Adrenal gland (tissue), 12 donors: ENCODE data around the gene DDAH2. TPM values are rescaled to one million over a fixed set of nuclear protein-coding genes. Genes with fewer than 3 reads are reported as not detected.

Experiments used
- DNase-seq, 7 donors: peaks; one replicate each; pipeline ENCODE4 v3.0.0-alpha.2; 2019 to 2020
- H3K27ac ChIP-seq, 5 donors: fragments of 200-600 bp; sonication (generic) in 4 of 5; 1 replicate in 3 of 5; 2 replicates in 2 of 5; pipeline versions ENCODE4 v1.5.1 to v1.8.0; 2016 to 2020; ENCODE audit warnings: mild to moderate bottlenecking in 1 of 5
- H3K27me3 ChIP-seq: fragments of 200-600 bp; 2 replicates; pipeline ENCODE4 v1.8.0; 2021
- H3K36me3 ChIP-seq, 2 donors: fragments of 200-600 bp; replicated peaks in 1 of 2; 1 replicate in 1 of 2; 2 replicates in 1 of 2; pipeline versions ENCODE4 v1.5.1 to v1.8.0; 2018 to 2022
- H3K4me1 ChIP-seq, 2 donors: fragments of 200-600 bp; replicated peaks in 1 of 2; 1 replicate in 1 of 2; 2 replicates in 1 of 2; pipeline versions ENCODE4 v1.5.1 to v1.8.0; 2018 to 2021
- H3K4me3 ChIP-seq, 4 donors: fragments of 200-600 bp; sonication (generic) in 3 of 4; one replicate each; pipeline ENCODE4 v1.5.1; 2016 to 2018
- H3K9me3 ChIP-seq, 3 donors: fragments of 200-600 bp; sonication (generic) in 1 of 3; replicated peaks in 1 of 3; 1 replicate in 2 of 3; 2 replicates in 1 of 3; pipeline versions ENCODE4 v1.5.1 to v1.8.0; 2016 to 2021
- CTCF ChIP-seq, 6 experiments: fragments of 450-650 bp in 4 of 6; fragments of 200-600 bp in 2 of 6; sonication (generic) in 1 of 6; IDR thresholded peaks; 1 replicate in 5 of 6; 2 replicates in 1 of 6; pipeline versions ENCODE4 v1.5.1 to v1.8.0; 2016 to 2021; ENCODE audit warnings: antibody characterized with exemption in 6 of 6, mild to moderate bottlenecking in 2 of 6, moderate library complexity in 1 of 6
- POLR2A ChIP-seq, 2 donors: fragments of 450-650 bp; IDR thresholded peaks; one replicate each; pipeline ENCODE4 v1.6.1; 2017; ENCODE audit warnings: antibody characterized with exemption in 2 of 2, mild to moderate bottlenecking in 2 of 2, moderate library complexity in 1 of 2
- whole genome bisulfite sequencing, 4 donors: extraction: QIAGEN DNeasy Blood & Tissue Kit in 2 of 4; methylation state at CpG; one replicate each; pipeline versions ENCODE4 v1.1.5 to v1.1.7; 2013 to 2017; 5-methylcytosine and 5-hydroxymethylcytosine counted together
- intact Hi-C, 2 donors: fragments of 100-400 bp; cut with DNase I; formaldehyde crosslinking; loops; one replicate each; pipeline versions ENCODE4 v1.14.1 to v1.15.0; 2022 to 2023
- polyA plus RNA-seq, 3 donors: library from polyadenylated mRNA; stranded (reverse); fragments of 200-250 nt in 2 of 3; fragments of 350-450 nt in 1 of 3; fragmentation: Illumina TruSeq in 1 of 3; extraction: RNeasy Lipid Tissue Mini Kit (QIAGEN cat#74804) in 1 of 3; gene quantifications; one replicate each; pipeline ENCODE4 v1.2.3, GENCODE V29; 2013 to 2014
- total RNA-seq, 9 donors: library from RNA; depleted of rRNA in 4 of 9; stranded (reverse); fragments of >200 nt in 4 of 9; fragments of 120-200 nt in 1 of 9; fragmentation: NEBNext Ultra II Directional in 1 of 9; extraction: Animal tissue kit (Norgen Biotek cat#: 25700) in 1 of 9; gene quantifications; one replicate each; pipeline versions ENCODE4 v1.1.0 to v1.2.4, GENCODE V29; 2013 to 2023
- donor health status: healthy with polysubstance abuse.
- donor health status: Bipolar disorder and iron deficiency.
- donor health status: DM: yes; HTN: yes; CAD: no.
- donor health status: DM: no; HTN: no; CAD: no.
- donor health status: DM: no; HTN: no; CAD: no.
- donor health status: DM: yes; HTN: yes; CAD: no.

DDAH2 gene
- total and polyA plus RNA-seq, 12 donors: 6.4 to 202 (median 33.1) TPM

- Histone ChIP-seq H3K9me3 (no peaks in the 10 kb centered on the region), H3K4me3 (no peak overlapping the region), H3K36me3 (no peaks in the 10 kb centered on the region), H3K27me3 (no peaks in the 10 kb centered on the region), H3K4me1 (peaks cover 6 to 21% of the 10 kb centered on the region in 2 donors), H3K27ac (no peak overlapping the region)
- intact Hi-C loops: no loop called here
- no peak for TF ChIP-seq CTCF (IDR thresholded peaks at IDR 0.05)
- no peak for TF ChIP-seq POLR2A (IDR thresholded peaks at IDR 0.05)
- no peak for DNase-seq
- 89 to 93% (median 92%) methylated on average over 21 to 25 of the region's 25 CpGs for WGBS, 4 donors
These were observed 5.0 kb downstream of the DDAH2 start for GRCh38 chr6:31723980-31724691.

GRCh38 chr6:31723245-31723979 lies 5.7 kb downstream of the DDAH2 start, which contains the start of gene MPIG6B:
Gene MPIG6B (plus strand): TSS chr6:31723373. CDS start chr6:31723384, 11 bp downstream.
- H3K27me3 ChIP-seq: no peaks in the 10 kb centered on the region
- no peaks in the 10 kb centered on the region for H3K9me3 ChIP-seq
- peaks cover 0 to 14% of the 10 kb centered on the region in 2 donors for H3K4me1 ChIP-seq
- H3K27ac ChIP-seq: no peak within 1 kb of the TSS
- H3K4me3 ChIP-seq: no peak within 1 kb of the TSS
- H3K36me3 ChIP-seq: no peaks in the 10 kb centered on the region
- 76 to 81% (median 80%) methylated on average over 26 to 46 of the region's 46 CpGs for WGBS, 4 donors
- no peak for TF ChIP-seq CTCF (IDR thresholded peaks at IDR 0.05)
- no peak for TF ChIP-seq POLR2A (IDR thresholded peaks at IDR 0.05)
- DNase-seq: peak in 1 of 7 donors; percentile 23
- intact Hi-C loops: no loop called here

DNA sequence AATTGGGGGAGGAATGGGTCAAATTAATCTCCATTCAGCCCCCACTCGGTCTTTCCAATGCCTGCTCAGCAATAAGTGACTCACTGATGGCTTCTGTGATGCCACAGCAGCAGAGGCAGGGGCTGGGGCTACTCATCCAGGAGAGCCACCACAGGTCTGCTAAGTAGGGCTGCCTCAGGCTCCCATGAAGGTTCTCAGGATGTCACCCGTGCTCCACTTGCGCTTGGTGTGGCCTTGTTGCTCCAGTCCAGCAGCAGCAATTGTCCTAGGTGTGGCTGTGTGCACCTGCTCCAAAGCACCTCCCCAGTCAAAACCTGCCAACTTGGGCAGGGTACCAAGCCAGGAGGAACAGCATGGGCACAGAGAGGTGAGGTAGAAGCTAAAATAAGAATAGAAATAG lies 6.9 kb downstream of the DDAH2 start:
- H3K9me3 ChIP-seq: no peaks in the 10 kb centered on the region
- no peak overlapping the region for H3K4me3 ChIP-seq
- 75 to 100% (median 88%) methylated on average over 1 to 3 of the region's 3 CpGs for WGBS, 4 donors
- H3K36me3 ChIP-seq: no peaks in the 10 kb centered on the region
- peaks cover 0 to 8% of the 10 kb centered on the region in 2 donors for H3K4me1 ChIP-seq
- TF ChIP-seq CTCF (IDR thresholded peaks at IDR 0.05) (no peak), POLR2A (IDR thresholded peaks at IDR 0.05) (no peak)
- intact Hi-C loops: no loop called here
- no peak overlapping the region for H3K27ac ChIP-seq
- DNase-seq: no peak
- H3K27me3 ChIP-seq: no peaks in the 10 kb centered on the region

GRCh38 chr6:31721351-31722020 lies 7.6 kb downstream of the DDAH2 start, which contains the start of gene LY6G6C:
Gene LY6G6C (minus strand): TSS chr6:31721746. CDS start chr6:31721679, 67 bp downstream.
- H3K4me3 ChIP-seq: no peak within 1 kb of the TSS
- WGBS, 4 donors: 80 to 87% (median 83%) methylated on average over 4 of the region's 4 CpGs
- intact Hi-C loops: no loop called here

More at GRCh38 chr6:31721351-31722020, 7.6 kb downstream of the DDAH2 start, which contains the start of gene LY6G6C:
- Histone ChIP-seq H3K27ac (no peak within 1 kb of the TSS), H3K4me1 (peaks cover 0 to 1% of the 10 kb centered on the region in 2 donors), H3K36me3 (no peaks in the 10 kb centered on the region), H3K27me3 (no peaks in the 10 kb centered on the region), H3K9me3 (no peaks in the 10 kb centered on the region)
- TF ChIP-seq POLR2A (IDR thresholded peaks at IDR 0.05) (no peak), CTCF (IDR thresholded peaks at IDR 0.05) (no peak)
- DNase-seq: no peak
